ENCODE measurements around the gene NOP9. TPM values are rescaled to one million over a fixed set of nuclear protein-coding genes. Genes with fewer than 3 reads are reported as not detected.

Gene NOP9
- polyA plus RNA-seq, 1 experiment = 12.0 TPM

DNA sequence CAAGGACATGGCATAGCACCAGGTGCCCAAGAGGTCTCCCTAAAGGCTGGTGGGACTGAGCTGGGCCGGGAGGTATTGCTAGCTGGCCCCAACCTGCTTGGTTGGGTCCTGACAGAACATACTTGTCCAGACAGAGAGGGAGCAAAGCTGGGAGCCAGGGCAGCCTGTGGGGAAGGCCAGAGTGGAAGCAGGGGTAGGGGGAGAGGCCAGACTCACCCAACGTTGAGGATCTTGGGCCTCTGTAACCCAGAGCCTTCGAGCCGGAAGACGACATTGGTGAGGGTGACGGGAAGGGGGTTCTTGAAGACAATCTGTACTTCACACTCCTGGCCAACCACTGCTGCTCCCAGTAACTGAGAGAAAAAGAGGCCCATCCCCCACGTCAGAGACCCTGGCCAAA, 45.7 kb upstream of the NOP9 start:
- ChIA-PET POLR2A (no interaction called here), CTCF (interaction anchor here (1.6 kb wide), 1 partner anchor 11 kb away, joined by 5 read pairs; the partner anchor contains the start of gene TINF2)
- no peaks in the 10 kb centered on the region for H3K9me3 ChIP-seq (ENCODE audit: control insufficient read depth, insufficient read depth, low read length)
- TF ChIP-seq, protein P1, sequence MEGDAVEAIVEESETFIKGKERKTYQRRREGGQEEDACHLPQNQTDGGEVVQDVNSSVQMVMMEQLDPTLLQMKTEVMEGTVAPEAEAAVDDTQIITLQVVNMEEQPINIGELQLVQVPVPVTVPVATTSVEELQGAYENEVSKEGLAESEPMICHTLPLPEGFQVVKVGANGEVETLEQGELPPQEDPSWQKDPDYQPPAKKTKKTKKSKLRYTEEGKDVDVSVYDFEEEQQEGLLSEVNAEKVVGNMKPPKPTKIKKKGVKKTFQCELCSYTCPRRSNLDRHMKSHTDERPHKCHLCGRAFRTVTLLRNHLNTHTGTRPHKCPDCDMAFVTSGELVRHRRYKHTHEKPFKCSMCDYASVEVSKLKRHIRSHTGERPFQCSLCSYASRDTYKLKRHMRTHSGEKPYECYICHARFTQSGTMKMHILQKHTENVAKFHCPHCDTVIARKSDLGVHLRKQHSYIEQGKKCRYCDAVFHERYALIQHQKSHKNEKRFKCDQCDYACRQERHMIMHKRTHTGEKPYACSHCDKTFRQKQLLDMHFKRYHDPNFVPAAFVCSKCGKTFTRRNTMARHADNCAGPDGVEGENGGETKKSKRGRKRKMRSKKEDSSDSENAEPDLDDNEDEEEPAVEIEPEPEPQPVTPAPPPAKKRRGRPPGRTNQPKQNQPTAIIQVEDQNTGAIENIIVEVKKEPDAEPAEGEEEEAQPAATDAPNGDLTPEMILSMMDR (IDR thresholded peaks at IDR 0.05; ENCODE audit: low read depth, low read length) = no peak
- no peak for DNase-seq (ENCODE audit: low read depth, low spot score)
- H3K27ac ChIP-seq (ENCODE audit: low read depth, low read length) = no peak overlapping the region
- no peak overlapping the region for H3K4me3 ChIP-seq (ENCODE audit: low read depth, low read length)
- H3K27me3 ChIP-seq (ENCODE audit: control insufficient read depth, insufficient read depth, low read length) = no peaks in the 10 kb centered on the region

DNA sequence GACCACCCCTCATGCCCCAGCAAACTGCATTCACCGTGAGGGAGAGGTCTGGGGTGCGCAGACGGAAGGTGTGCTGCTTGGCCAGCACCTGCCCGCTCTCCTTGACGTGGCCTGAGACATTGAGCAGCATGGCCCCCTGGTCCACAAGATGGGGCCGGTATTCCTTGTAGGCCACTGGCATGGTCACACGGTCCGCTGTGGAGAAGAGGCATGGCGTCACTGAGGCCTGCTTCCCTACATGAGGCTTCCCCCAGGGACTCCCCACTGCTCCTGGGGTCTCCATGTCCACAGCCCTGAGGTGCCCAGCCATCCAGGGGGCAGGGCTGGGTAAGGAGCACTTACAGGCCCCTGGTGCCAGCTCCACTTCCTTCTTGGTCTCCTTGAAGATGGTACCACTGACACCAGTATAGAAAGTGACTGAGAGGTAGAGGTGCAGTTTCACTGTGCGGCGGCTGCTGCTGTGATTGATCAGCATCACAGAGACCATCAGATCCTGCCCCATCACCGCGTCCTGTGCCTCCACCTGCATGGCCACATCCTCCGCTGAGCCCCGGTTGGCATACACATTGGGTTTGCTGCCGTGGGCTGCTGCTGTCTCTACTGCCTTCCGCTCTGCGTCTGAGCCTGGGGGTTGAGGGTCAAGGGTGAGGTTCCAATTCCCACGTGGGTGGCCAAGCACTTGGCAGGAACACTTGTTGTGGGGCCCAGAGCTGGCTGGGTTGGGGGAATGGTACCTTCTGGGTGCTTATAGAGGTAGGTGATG, 44.8 kb upstream of the NOP9 start:
- CTCF ChIA-PET = no interaction called here
- H3K4me3 ChIP-seq (ENCODE audit: low read depth, low read length) = no peak overlapping the region
- H3K27me3 ChIP-seq (ENCODE audit: control insufficient read depth, insufficient read depth, low read length) = no peaks in the 10 kb centered on the region
- H3K27ac ChIP-seq (ENCODE audit: low read depth, low read length) = no peak overlapping the region
- no peak for DNase-seq (ENCODE audit: low read depth, low spot score)
- H3K9me3 ChIP-seq (ENCODE audit: control insufficient read depth, insufficient read depth, low read length) = no peaks in the 10 kb centered on the region
- POLR2A ChIA-PET = no interaction called here
- TF ChIP-seq, protein P1 (IDR thresholded peaks at IDR 0.05; ENCODE audit: low read depth, low read length) = no peak

DNA sequence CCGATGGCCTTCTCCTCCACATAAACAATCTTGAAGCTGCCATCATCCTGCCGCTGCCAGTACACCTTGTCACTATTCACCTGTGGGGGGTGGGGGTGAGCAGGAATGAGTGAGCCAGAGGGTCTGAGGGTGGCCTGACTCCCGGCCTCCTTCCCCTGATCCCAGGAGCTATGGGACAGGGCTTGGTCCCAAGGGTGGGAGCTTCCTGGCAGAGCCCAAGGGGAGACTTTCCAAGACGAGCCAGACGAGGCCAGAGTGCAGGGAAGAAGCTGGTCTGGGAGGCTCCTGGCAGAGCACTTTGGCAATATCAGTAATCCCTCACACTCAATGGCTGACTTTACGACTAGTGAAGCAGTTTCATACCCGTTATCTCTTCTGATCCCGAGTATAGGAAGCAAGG, 44.2 kb upstream of the NOP9 start:
- no peaks in the 10 kb centered on the region for H3K27me3 ChIP-seq (ENCODE audit: control insufficient read depth, insufficient read depth, low read length)
- CTCF ChIA-PET = interaction anchor here (2.9 kb wide), 1 partner anchor 13 kb away, joined by 17 read pairs; the partner anchor contains the start of gene TINF2
- H3K4me3 ChIP-seq (ENCODE audit: low read depth, low read length) = no peak overlapping the region
- no peaks in the 10 kb centered on the region for H3K9me3 ChIP-seq (ENCODE audit: control insufficient read depth, insufficient read depth, low read length)
- TF ChIP-seq, protein P1 (IDR thresholded peaks at IDR 0.05; ENCODE audit: low read depth, low read length) = no peak
- POLR2A ChIA-PET = no interaction called here
- H3K27ac ChIP-seq (ENCODE audit: low read depth, low read length) = no peak overlapping the region
- DNase-seq (ENCODE audit: low read depth, low spot score) = no peak

DNA sequence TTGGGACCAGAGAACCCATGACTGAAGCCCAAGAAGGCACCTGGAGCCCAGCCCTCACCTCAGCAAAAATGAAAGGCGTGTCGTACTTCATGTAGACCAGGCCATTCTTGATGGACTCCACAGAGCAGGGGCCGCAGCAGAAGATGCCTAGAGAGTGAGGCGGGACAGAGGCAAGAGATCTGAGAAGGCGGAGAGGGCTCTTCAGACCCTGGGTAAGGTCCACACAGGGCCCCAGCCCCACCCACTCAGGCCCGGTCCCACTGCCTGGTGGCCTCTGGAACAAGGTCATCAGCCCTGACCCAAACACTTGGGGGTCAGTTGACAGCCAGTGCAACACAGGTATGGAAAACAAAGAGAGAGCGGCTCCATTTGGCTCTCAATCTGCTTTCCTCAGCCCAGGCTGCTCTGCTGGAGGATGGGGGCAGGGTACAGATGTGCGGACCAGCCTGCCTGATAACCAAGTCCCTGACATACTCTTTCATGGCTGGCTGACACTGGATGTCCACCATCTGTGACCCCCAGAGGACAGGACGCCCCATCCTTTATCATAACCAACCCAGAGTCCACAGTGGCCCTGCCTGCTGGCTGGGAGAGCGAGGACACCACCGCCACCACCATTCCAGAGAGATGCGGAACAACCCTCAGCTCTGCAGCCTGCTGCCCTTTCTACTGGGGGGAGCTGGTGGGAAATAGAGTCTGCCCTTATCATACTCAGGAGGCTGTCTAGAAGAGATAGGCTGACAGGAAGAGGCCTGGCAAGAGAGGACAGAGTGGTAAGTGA, 43.5 kb upstream of the NOP9 start:
- DNase-seq (ENCODE audit: low read depth, low spot score) = no peak
- no peaks in the 10 kb centered on the region for H3K9me3 ChIP-seq (ENCODE audit: control insufficient read depth, insufficient read depth, low read length)
- ChIA-PET POLR2A (no interaction called here), CTCF (interaction anchor here (2.9 kb wide), 1 partner anchor 14 kb away, joined by 17 read pairs; the partner anchor contains the start of gene TINF2)
- TF ChIP-seq, protein P1 (IDR thresholded peaks at IDR 0.05; ENCODE audit: low read depth, low read length) = no peak
- no peak overlapping the region for H3K27ac ChIP-seq (ENCODE audit: low read depth, low read length)
- no peaks in the 10 kb centered on the region for H3K27me3 ChIP-seq (ENCODE audit: control insufficient read depth, insufficient read depth, low read length)
- H3K4me3 ChIP-seq (ENCODE audit: low read depth, low read length) = no peak overlapping the region

DNA sequence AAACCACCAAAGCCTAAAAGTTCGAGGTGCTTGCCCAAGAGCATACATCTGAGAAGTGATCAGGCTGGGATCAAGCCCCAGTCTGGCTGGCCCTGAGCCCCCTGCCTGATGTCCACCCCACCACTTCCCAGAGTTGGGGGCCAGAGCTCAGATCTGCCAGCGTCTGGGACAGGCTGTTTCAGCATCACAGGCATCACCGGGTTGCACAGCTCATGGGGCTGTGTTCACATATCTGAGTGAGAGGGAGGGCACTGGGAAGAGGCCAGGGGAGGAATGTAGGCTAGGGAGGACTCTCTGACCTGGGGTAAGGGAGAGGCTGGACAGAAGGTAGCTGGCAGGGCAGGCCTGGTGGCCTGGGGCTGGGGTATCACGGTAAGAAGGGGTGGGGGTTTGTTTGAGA, 42.7 kb upstream of the NOP9 start:
- ChIA-PET CTCF (interaction anchor here (0.5 to 2.9 kb wide), 2 partner anchors 11 to 14 kb away, joined by 6 to 17 read pairs; partner anchors contain the start of gene TINF2), POLR2A (no interaction called here)
- no peak for DNase-seq (ENCODE audit: low read depth, low spot score)
- no peak overlapping the region for H3K4me3 ChIP-seq (ENCODE audit: low read depth, low read length)
- TF ChIP-seq, protein P1 (IDR thresholded peaks at IDR 0.05; ENCODE audit: low read depth, low read length) = no peak
- H3K27me3 ChIP-seq (ENCODE audit: control insufficient read depth, insufficient read depth, low read length) = no peaks in the 10 kb centered on the region
- H3K27ac ChIP-seq (ENCODE audit: low read depth, low read length) = no peak overlapping the region
- no peaks in the 10 kb centered on the region for H3K9me3 ChIP-seq (ENCODE audit: control insufficient read depth, insufficient read depth, low read length)

All from AG04450 (cell line).